Measurements from ENCODE around the gene FOXO4. TPM values are rescaled to one million over a fixed set of nuclear protein-coding genes. Genes with fewer than 3 reads are reported as not detected.

Gene FOXO4
- total RNA-seq, 2 experiments from 2014 or later: 3.8 to 12.1 TPM

DNA sequence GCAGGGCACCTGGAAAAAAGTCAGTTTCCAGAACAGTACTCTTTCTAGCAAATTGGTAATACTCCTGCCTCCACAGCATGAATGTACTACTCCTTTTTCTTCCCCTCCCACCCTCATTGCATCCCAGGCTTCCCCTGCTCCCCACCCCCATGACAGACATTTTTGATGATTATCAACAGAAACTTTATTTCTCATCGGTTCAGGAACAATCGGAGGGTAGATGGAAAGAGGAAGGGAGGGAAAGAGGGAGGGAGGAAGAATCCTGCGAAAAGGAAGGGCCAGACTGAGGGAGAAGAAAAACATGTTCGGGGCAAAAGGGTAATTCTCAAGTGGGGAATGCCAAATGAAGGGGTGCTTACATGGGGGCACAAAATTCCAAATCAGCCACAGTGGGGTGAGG, 11.6 kb downstream of the FOXO4 start:
- no peaks in the 10 kb centered on the region for H4K20me1 ChIP-seq (ENCODE audit: insufficient read depth, low read length)
- H3K9me2 ChIP-seq (ENCODE audit: insufficient read depth, low read length): no peaks in the 10 kb centered on the region
- no peak overlapping the region for H2AFZ ChIP-seq (ENCODE audit: low read length)
- intact Hi-C loops (cut with micrococcal nuclease; ENCODE audit: unreplicated experiment): no loop called here
- TF ChIP-seq, protein P1, sequence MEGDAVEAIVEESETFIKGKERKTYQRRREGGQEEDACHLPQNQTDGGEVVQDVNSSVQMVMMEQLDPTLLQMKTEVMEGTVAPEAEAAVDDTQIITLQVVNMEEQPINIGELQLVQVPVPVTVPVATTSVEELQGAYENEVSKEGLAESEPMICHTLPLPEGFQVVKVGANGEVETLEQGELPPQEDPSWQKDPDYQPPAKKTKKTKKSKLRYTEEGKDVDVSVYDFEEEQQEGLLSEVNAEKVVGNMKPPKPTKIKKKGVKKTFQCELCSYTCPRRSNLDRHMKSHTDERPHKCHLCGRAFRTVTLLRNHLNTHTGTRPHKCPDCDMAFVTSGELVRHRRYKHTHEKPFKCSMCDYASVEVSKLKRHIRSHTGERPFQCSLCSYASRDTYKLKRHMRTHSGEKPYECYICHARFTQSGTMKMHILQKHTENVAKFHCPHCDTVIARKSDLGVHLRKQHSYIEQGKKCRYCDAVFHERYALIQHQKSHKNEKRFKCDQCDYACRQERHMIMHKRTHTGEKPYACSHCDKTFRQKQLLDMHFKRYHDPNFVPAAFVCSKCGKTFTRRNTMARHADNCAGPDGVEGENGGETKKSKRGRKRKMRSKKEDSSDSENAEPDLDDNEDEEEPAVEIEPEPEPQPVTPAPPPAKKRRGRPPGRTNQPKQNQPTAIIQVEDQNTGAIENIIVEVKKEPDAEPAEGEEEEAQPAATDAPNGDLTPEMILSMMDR (conservative IDR thresholded peaks at IDR 0.05; ENCODE audit: low read length): no peak
- no peak for TF ChIP-seq EZH2phosphoT487 (IDR thresholded peaks at IDR 0.05; ENCODE audit: borderline replicate concordance, low read depth, low read length)
- H3K27ac ChIP-seq (ENCODE audit: low read depth, low read length, poor library complexity, severe bottlenecking): no peak overlapping the region
- H3K4me2 ChIP-seq (ENCODE audit: low read length): no peak overlapping the region
- no TSS peak for BruUV-seq (replicated peaks)
- H3K36me3 ChIP-seq (ENCODE audit: insufficient read depth, low read length): peaks cover 32% of the 10 kb centered on the region
- H3K4me3 ChIP-seq (ENCODE audit: low read depth, low read length, poor library complexity, severe bottlenecking): no peak overlapping the region
- H3K9me3 ChIP-seq (ENCODE audit: low read length): no peaks in the 10 kb centered on the region
- no peak for DNase-seq (ENCODE audit: low spot score)
- H3K4me1 ChIP-seq (ENCODE audit: insufficient read depth, low read length, poor library complexity, severe bottlenecking): peaks cover 54% of the 10 kb centered on the region
- ChIA-PET CTCF (ENCODE audit: unreplicated experiment) (no interaction called here), POLR2A (interaction anchor here (0.5 kb wide), 1 partner anchor 476 kb away, joined by 3 read pairs; no protein-coding TSS in a partner anchor)
- H3K79me2 ChIP-seq (ENCODE audit: insufficient read depth, low read depth, low read length): peaks cover 15% of the 10 kb centered on the region; the same call in 1 of the 2 replicates

- TF ChIP-seq, protein P1 (conservative IDR thresholded peaks at IDR 0.05; ENCODE audit: low read length): no peak
- no peak for TF ChIP-seq EZH2phosphoT487 (IDR thresholded peaks at IDR 0.05; ENCODE audit: borderline replicate concordance, low read depth, low read length)
- no peak overlapping the region for H3K4me3 ChIP-seq (ENCODE audit: low read depth, low read length, poor library complexity, severe bottlenecking)
- CTCF ChIA-PET (ENCODE audit: unreplicated experiment): no interaction called here
- no peak for DNase-seq (ENCODE audit: low spot score)
- peaks cover 32% of the 10 kb centered on the region for H3K36me3 ChIP-seq (ENCODE audit: insufficient read depth, low read length)
- H3K79me2 ChIP-seq (ENCODE audit: insufficient read depth, low read depth, low read length): peaks cover 15% of the 10 kb centered on the region; the same call in 1 of the 2 replicates
- POLR2A ChIA-PET: interaction anchor here (0.5 to 0.6 kb wide), 2 partner anchors 475 to 812 kb away, joined by 3 to 6 read pairs; no protein-coding TSS in a partner anchor
- BruUV-seq (replicated peaks): no TSS peak
- peak overlapping the region; percentile 12; the same call in 1 of the 2 replicates for H3K4me2 ChIP-seq (ENCODE audit: low read length)
- no peaks in the 10 kb centered on the region for H3K9me3 ChIP-seq (ENCODE audit: low read length)
- no peaks in the 10 kb centered on the region for H4K20me1 ChIP-seq (ENCODE audit: insufficient read depth, low read length)
- no peak overlapping the region for H2AFZ ChIP-seq (ENCODE audit: low read length)
- no peaks in the 10 kb centered on the region for H3K9me2 ChIP-seq (ENCODE audit: insufficient read depth, low read length)
- intact Hi-C loops (cut with micrococcal nuclease; ENCODE audit: unreplicated experiment): no loop called here
- H3K4me1 ChIP-seq (ENCODE audit: insufficient read depth, low read length, poor library complexity, severe bottlenecking): peaks cover 54% of the 10 kb centered on the region
- H3K27ac ChIP-seq (ENCODE audit: low read depth, low read length, poor library complexity, severe bottlenecking): no peak overlapping the region
Measured at GRCh38 chrX:71107762-71108360, 12.2 kb downstream of the FOXO4 start.

- DNase-seq (ENCODE audit: low spot score): no peak
- Histone ChIP-seq H3K36me3 (ENCODE audit: insufficient read depth, low read length) (peaks cover 32% of the 10 kb centered on the region), H4K20me1 (ENCODE audit: insufficient read depth, low read length) (no peaks in the 10 kb centered on the region), H3K4me2 (ENCODE audit: low read length) (peak overlapping the region; percentile 29; the same call in 1 of the 2 replicates), H3K4me3 (ENCODE audit: low read depth, low read length, poor library complexity, severe bottlenecking) (no peak overlapping the region), H3K9me3 (ENCODE audit: low read length) (no peaks in the 10 kb centered on the region), H2AFZ (ENCODE audit: low read length) (no peak overlapping the region), H3K79me2 (ENCODE audit: insufficient read depth, low read depth, low read length) (peaks cover 15% of the 10 kb centered on the region; the same call in 1 of the 2 replicates), H3K9me2 (ENCODE audit: insufficient read depth, low read length) (no peaks in the 10 kb centered on the region), H3K27ac (ENCODE audit: low read depth, low read length, poor library complexity, severe bottlenecking) (no peak overlapping the region), H3K4me1 (ENCODE audit: insufficient read depth, low read length, poor library complexity, severe bottlenecking) (peaks cover 51% of the 10 kb centered on the region)
- ChIA-PET POLR2A (no interaction called here), CTCF (ENCODE audit: unreplicated experiment) (no interaction called here)
- BruUV-seq (replicated peaks): no TSS peak
- no peak for TF ChIP-seq EZH2phosphoT487 (IDR thresholded peaks at IDR 0.05; ENCODE audit: borderline replicate concordance, low read depth, low read length)
- TF ChIP-seq, protein P1 (conservative IDR thresholded peaks at IDR 0.05; ENCODE audit: low read length): no peak
- intact Hi-C loops (cut with micrococcal nuclease; ENCODE audit: unreplicated experiment): no loop called here
Measured at GRCh38 chrX:71109051-71109450, 13.4 kb downstream of the FOXO4 start.
